Activated CD4-positive, alpha-beta T cell treated with anti-CD3 and anti-CD28 coated beads, Interleukin-2, Interleukin-4, amounts not matched to agents 100 ng/mL and 50 ng/mL, durations not matched to agents 16 hours and 8 hours (primary cell): ENCODE results near the gene DARS2.
"Not testable (repeated sequence)": the region's sequence is repeated elsewhere in the genome, so short reads cannot be mapped to it uniquely, and the experiment has no call there.

Source experiments
- DNase-seq: peaks from one replicate; pipeline ENCODE4 v3.0.0-alpha.2; 2020; ENCODE audit warnings: low spot score

DARS2 gene

GRCh38 chr1:173824315-173825081 is at the start of gene DARS2, which contains the start of gene CENPL:
TSS of gene DARS2 (plus strand) at chr1:173824673. CDS start at chr1:173825230, 557 bp downstream.
TSS of gene CENPL (minus strand) at chr1:173824883. CDS start at chr1:173811299, 13,584 bp downstream.
- DNase-seq, result peak; percentile 96

- DNase-seq, result no peak
Measured at GRCh38 chr1:173775578-173776226, 48.8 kb upstream of the DARS2 start.

GRCh38 chr1:173779936-173780335 is 44.5 kb upstream of the DARS2 start:
- DNase-seq, result no peak

GRCh38 chr1:173784997-173785396 is 39.5 kb upstream of the DARS2 start:
- no peak for DNase-seq

GRCh38 chr1:173789841-173790240 is 34.6 kb upstream of the DARS2 start:
- no peak for DNase-seq

- no peak for DNase-seq
Measured at GRCh38 chr1:173798078-173798477, 26.4 kb upstream of the DARS2 start.

- not testable (repeated sequence) for DNase-seq
Measured at GRCh38 chr1:173799995-173800394, 24.5 kb upstream of the DARS2 start.

GRCh38 chr1:173802961-173803360 is 21.5 kb upstream of the DARS2 start:
- no peak for DNase-seq

- not testable (repeated sequence) for DNase-seq
Measured at GRCh38 chr1:173813654-173814053, 10.8 kb upstream of the DARS2 start.

- DNase-seq, result no peak
Measured at GRCh38 chr1:173818459-173818858, 6.0 kb upstream of the DARS2 start.

- DNase-seq, result no peak
Measured at GRCh38 chr1:173821680-173822079, 2.8 kb upstream of the DARS2 start.

GRCh38 chr1:173823781-173824314 is 625 bp upstream of the DARS2 start:
- DNase-seq, result peak; percentile 6

- DNase-seq, result no peak
Measured at GRCh38 chr1:173827611-173828010, 3.1 kb downstream of the DARS2 start.

GRCh38 chr1:173832748-173833147 is 8.3 kb downstream of the DARS2 start:
- no peak for DNase-seq

- no peak for DNase-seq
Measured at GRCh38 chr1:173852105-173852504, 27.6 kb downstream of the DARS2 start.

- DNase-seq, result no peak
Measured at GRCh38 chr1:173853074-173853473, 28.6 kb downstream of the DARS2 start.

- DNase-seq, result no peak
Measured at GRCh38 chr1:173856014-173856413, 31.5 kb downstream of the DARS2 start.

- no peak for DNase-seq
Measured at GRCh38 chr1:173856903-173857302, 32.4 kb downstream of the DARS2 start.

GRCh38 chr1:173857363-173857917 is 33.0 kb downstream of the DARS2 start:
- DNase-seq, result no peak

- DNase-seq, result not testable (repeated sequence)
Measured at GRCh38 chr1:173859547-173859946, 35.1 kb downstream of the DARS2 start.

GRCh38 chr1:173860065-173860464 is 35.6 kb downstream of the DARS2 start:
- no peak for DNase-seq

GRCh38 chr1:173861731-173862145 is 37.3 kb downstream of the DARS2 start:
- peak; percentile 51 for DNase-seq
